ENCODE results near the gene PLEKHG4.

DNA sequence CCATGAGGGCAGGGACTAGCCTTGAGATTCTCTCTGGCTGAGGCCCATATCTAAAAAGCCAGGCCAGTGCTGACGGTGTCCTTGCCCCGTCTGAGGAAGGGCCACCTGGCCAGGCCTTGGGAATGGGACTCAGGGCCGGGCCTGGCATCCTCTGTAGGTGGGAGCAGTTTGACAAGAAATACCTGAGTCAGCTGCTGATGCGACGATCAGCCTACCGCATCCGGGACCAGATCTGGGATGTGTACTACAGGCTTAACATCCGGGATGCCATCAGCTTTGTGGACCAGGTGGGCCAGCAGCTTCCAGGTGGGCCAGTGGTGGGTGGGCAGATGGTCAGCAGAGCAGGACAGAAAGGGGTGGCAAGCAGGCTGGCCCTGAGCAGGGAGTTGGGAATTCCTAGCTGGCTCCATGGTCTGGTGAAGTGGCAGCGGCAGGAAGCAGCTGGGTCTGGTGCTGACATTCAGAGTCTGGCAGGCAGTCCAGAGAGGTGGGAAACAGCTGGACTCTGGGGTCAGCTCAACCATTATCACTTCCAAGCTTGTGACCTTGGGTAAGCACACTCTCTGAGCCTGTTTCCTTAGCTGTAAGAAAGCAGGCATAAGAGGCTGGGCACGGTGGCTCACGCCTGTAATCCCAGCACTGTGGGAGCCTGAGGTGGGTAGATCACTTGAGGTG lies 21.0 kb upstream of the PLEKHG4 start:
- TF ChIP-seq, protein P1, sequence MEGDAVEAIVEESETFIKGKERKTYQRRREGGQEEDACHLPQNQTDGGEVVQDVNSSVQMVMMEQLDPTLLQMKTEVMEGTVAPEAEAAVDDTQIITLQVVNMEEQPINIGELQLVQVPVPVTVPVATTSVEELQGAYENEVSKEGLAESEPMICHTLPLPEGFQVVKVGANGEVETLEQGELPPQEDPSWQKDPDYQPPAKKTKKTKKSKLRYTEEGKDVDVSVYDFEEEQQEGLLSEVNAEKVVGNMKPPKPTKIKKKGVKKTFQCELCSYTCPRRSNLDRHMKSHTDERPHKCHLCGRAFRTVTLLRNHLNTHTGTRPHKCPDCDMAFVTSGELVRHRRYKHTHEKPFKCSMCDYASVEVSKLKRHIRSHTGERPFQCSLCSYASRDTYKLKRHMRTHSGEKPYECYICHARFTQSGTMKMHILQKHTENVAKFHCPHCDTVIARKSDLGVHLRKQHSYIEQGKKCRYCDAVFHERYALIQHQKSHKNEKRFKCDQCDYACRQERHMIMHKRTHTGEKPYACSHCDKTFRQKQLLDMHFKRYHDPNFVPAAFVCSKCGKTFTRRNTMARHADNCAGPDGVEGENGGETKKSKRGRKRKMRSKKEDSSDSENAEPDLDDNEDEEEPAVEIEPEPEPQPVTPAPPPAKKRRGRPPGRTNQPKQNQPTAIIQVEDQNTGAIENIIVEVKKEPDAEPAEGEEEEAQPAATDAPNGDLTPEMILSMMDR (IDR thresholded peaks at IDR 0.05; ENCODE audit: insufficient read depth, low read length, poor library complexity, severe bottlenecking) = no peak
- TF ChIP-seq EZH2phosphoT487 (conservative IDR thresholded peaks at IDR 0.05; ENCODE audit: low read length) = no peak
